ENCODE data around the gene ARHGAP23.

ARHGAP23 gene

DNA sequence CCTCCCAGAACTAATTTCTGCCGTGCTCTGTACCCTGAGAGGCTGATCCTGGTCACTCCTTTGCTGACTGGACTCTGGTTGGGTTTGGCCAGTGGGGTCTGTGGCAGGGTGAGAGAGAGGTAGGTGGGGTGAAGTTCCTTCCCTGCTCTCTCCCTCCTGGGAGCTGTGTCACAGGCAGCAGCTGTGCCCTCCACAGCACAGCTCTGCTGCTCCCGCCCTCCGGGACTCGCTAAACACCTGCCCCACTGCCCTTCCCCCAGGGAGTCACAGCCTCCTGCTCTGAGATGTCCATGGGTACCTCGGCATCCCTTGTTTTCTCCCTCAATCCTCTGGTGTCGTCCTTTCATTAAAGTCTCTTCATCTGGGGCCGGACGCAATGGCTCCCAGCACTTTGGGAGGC is 111.1 kb downstream of the ARHGAP23 start:
- no peak for TF ChIP-seq CTCF (conservative IDR thresholded peaks at IDR 0.05; ENCODE audit: control insufficient read depth, insufficient read depth, low read depth, low read length)
- no peak overlapping the region for H3K4me3 ChIP-seq (ENCODE audit: control insufficient read depth, low read depth, low read length)
- DNase-seq (ENCODE audit: low read depth) = no peak

GRCh38 chr17:38540514-38541045 is 112.3 kb downstream of the ARHGAP23 start:
- no peak for TF ChIP-seq CTCF (conservative IDR thresholded peaks at IDR 0.05; ENCODE audit: control insufficient read depth, insufficient read depth, low read depth, low read length)
- DNase-seq (ENCODE audit: low read depth) = no peak
- H3K4me3 ChIP-seq (ENCODE audit: control insufficient read depth, low read depth, low read length) = no peak overlapping the region

GRCh38 chr17:38541281-38541680 is 113.0 kb downstream of the ARHGAP23 start:
- no peak for DNase-seq (ENCODE audit: low read depth)
- no peak overlapping the region for H3K4me3 ChIP-seq (ENCODE audit: control insufficient read depth, low read depth, low read length)
- no peak for TF ChIP-seq CTCF (conservative IDR thresholded peaks at IDR 0.05; ENCODE audit: control insufficient read depth, insufficient read depth, low read depth, low read length)

DNA sequence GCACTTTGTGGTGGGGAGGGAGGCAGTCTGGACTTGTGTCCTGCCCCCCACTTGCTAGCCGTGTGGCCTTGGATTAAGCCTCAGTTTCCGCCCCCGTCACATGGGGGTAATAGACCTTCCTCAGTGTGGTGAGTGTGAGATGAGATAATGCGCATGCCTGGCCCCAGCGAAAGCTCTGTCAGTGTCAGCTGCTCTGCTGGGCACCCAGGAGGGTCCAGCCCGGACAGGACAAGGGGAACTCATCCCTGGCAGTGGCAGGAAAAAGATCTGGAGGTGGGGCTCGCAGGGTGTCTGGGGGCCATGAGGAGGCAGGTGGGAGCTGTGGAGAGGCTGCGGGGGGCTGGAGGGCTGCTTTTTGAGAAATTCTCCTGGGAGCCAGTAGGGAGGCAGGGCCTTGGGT is 114.0 kb downstream of the ARHGAP23 start:
- DNase-seq (ENCODE audit: low read depth) = no peak
- H3K4me3 ChIP-seq (ENCODE audit: control insufficient read depth, low read depth, low read length) = no peak overlapping the region
- no peak for TF ChIP-seq CTCF (conservative IDR thresholded peaks at IDR 0.05; ENCODE audit: control insufficient read depth, insufficient read depth, low read depth, low read length)

DNA sequence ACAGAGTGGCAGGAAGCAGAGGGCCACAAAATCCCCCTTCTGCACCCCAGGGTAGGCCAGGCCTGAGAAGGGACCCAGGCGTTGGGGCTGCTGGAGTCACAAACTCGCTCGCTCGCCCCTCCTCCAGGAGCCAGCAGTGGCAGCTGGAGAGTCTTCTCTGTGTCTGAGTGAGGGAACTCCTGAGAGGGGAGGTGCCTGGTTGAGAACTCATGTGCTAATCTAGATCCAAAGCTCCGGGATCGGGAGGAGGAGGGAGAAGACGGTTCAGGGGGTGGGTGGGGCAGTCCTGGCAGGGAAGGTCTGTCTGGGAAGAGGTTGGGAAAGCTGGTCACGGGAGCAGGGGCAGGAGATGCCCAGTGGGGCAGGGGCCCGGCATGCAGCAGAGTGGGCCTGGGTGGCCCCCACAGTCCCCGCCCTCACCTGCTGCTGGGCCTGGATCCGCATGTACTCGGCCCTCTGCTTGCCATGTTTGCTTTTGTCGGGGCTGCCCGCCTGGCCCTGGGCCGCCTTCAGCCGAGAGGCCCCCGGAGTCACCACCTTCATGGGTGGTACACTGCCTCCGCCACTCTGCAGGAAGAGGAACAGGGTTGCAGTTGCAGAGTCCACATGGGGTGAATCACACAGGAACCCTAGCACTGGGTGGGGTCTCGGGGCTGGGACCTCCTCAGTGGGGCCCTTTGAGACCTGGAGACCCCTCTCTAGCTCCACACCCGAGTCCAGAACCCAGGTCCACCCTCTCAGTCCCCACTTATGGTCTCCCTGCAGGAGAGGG is 115.3 kb downstream of the ARHGAP23 start:
- no peak overlapping the region for H3K4me3 ChIP-seq (ENCODE audit: control insufficient read depth, low read depth, low read length)
- TF ChIP-seq CTCF (conservative IDR thresholded peaks at IDR 0.05; ENCODE audit: control insufficient read depth, insufficient read depth, low read depth, low read length) = no peak
- DNase-seq (ENCODE audit: low read depth) = no peak

DNA sequence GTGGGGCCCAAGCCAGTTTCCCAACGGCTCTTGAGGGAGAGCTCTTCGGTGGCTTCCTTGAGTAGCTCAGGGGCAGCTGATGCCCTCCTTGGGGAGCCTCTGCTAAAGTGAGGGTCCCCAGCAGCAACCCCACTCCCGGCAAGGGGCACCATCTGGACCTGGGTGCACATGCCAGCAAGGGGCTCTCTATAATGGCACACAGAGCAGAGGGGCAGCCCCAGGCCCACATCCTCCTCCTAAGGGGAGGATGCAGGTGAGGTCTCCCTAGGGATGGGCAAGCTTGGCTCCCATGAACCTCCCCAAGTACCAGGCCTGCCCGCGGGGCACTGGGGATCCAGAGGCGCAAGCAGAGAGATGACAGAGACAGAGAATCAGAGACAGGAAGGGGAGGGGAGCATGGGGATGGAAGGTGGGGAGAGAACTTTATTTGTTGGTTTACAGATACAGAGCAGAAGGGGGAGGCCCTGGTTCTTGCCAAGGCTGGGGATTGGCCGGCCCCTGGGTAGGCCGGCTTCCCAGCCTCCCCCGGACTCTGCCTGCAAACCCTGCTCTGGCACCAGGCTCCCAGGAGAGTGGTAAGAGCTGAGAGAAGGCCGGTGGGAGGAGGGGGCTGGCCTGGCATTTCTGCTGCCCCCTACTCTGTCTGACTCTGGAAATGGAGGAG is 116.0 kb downstream of the ARHGAP23 start:
- TF ChIP-seq CTCF (conservative IDR thresholded peaks at IDR 0.05; ENCODE audit: control insufficient read depth, insufficient read depth, low read depth, low read length) = no peak
- DNase-seq (ENCODE audit: low read depth) = no peak
- no peak overlapping the region for H3K4me3 ChIP-seq (ENCODE audit: control insufficient read depth, low read depth, low read length)

Data from fibroblast of mammary gland (primary cell).